NB4 (cell line): ENCODE results near the gene CNTNAP2.

Source experiments
- DNase-seq: peaks from one replicate; pipeline ENCODE4 v3.0.0; 2010; ENCODE audit warnings: low read depth
- H3K4me3 ChIP-seq: one replicate; pipeline ENCODE4 v1.5.1; 2011; ENCODE audit warnings: mild to moderate bottlenecking, low read depth, low read length, moderate library complexity
- MYC ChIP-seq: IDR thresholded peaks from 2 replicates; pipeline ENCODE4 v1.6.1; 2011; ENCODE audit warnings: low read depth, low read length
- POLR2A ChIP-seq: IDR thresholded peaks from 2 replicates; pipeline ENCODE4 v1.6.1; 2011; ENCODE audit warnings: mild to moderate bottlenecking; ENCODE audit not compliant: insufficient read length; ENCODE audit errors: extremely low read depth
- TF ChIP-seq, protein P1 (sequence below): IDR thresholded peaks from one replicate; pipeline ENCODE4 v1.5.1; 2012; ENCODE audit warnings: low read depth, low read length
- TF ChIP-seq, protein P2 (sequence below): IDR thresholded peaks from 2 replicates; pipeline ENCODE4 v1.6.1; 2011; ENCODE audit warnings: low read depth, low read length

Gene CNTNAP2

DNA sequence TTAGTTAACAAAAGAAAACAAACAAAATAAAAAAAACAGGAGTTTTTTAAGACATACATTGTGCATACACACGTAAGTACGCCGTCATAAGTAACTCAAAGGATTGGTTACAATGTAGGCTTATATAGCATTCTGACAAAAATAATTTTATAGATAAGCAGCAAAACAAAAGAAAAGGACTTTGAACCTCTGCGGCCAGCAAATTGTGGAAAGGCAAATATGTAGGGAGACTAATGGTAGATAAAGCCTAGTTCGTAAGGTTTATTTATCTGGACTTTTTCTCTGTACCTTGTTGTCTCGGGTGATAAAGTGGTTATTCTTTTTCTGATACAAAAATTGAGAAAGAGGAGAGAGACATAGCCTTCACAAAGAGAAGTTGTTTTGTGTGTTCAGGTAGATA, 891.9 kb downstream of the CNTNAP2 start:
- TF ChIP-seq, protein P1, sequence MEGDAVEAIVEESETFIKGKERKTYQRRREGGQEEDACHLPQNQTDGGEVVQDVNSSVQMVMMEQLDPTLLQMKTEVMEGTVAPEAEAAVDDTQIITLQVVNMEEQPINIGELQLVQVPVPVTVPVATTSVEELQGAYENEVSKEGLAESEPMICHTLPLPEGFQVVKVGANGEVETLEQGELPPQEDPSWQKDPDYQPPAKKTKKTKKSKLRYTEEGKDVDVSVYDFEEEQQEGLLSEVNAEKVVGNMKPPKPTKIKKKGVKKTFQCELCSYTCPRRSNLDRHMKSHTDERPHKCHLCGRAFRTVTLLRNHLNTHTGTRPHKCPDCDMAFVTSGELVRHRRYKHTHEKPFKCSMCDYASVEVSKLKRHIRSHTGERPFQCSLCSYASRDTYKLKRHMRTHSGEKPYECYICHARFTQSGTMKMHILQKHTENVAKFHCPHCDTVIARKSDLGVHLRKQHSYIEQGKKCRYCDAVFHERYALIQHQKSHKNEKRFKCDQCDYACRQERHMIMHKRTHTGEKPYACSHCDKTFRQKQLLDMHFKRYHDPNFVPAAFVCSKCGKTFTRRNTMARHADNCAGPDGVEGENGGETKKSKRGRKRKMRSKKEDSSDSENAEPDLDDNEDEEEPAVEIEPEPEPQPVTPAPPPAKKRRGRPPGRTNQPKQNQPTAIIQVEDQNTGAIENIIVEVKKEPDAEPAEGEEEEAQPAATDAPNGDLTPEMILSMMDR, result no peak
- TF ChIP-seq MYC, result no peak
- no peak for TF ChIP-seq POLR2A
- TF ChIP-seq, protein P2, sequence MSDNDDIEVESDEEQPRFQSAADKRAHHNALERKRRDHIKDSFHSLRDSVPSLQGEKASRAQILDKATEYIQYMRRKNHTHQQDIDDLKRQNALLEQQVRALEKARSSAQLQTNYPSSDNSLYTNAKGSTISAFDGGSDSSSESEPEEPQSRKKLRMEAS, result no peak
- no peak for DNase-seq
- no peak overlapping the region for H3K4me3 ChIP-seq

DNA sequence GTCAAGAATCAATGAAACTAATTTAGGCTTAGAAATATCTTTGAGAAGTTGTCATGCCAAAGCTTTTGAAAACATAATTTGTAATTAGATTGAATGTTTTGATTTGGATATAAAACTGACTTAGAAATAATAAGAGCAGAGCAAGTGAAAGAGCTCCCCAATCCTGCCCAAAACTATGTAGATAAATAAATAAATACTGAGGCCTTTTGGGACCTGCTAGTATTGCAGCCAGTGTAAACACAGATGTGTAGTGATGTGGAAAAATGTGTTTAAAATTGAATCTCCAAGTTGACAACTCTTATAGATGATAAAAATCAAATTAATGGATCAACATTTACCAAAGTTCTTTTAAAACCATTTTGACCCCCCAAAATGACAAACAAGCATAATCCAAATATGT, 896.1 kb downstream of the CNTNAP2 start:
- TF ChIP-seq, protein P2, result no peak
- TF ChIP-seq POLR2A (no peak), MYC (no peak)
- TF ChIP-seq, protein P1, result no peak
- no peak overlapping the region for H3K4me3 ChIP-seq
- DNase-seq, result no peak

DNA sequence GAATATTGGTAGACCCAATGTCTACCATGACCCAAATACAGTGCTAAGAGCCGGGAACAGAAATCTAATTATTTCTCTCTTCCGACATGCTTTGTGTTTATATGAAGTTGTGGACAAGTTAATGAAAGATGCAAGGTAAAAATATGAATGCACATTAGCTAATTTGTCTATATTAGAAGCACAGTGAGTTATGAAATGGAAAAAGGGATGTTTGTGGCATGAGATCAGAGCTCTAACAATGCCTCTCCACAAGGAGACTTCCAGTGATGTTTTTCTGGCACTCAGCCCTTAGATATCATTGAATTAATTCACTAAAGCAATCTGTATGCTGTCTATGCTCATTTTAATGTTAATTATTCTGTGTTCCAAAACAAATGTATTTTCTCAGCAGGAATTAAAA, 897.2 kb downstream of the CNTNAP2 start:
- H3K4me3 ChIP-seq, result no peak overlapping the region
- DNase-seq, result no peak
- TF ChIP-seq, protein P2, result no peak
- TF ChIP-seq MYC (no peak), POLR2A (no peak)
- TF ChIP-seq, protein P1, result no peak

DNA sequence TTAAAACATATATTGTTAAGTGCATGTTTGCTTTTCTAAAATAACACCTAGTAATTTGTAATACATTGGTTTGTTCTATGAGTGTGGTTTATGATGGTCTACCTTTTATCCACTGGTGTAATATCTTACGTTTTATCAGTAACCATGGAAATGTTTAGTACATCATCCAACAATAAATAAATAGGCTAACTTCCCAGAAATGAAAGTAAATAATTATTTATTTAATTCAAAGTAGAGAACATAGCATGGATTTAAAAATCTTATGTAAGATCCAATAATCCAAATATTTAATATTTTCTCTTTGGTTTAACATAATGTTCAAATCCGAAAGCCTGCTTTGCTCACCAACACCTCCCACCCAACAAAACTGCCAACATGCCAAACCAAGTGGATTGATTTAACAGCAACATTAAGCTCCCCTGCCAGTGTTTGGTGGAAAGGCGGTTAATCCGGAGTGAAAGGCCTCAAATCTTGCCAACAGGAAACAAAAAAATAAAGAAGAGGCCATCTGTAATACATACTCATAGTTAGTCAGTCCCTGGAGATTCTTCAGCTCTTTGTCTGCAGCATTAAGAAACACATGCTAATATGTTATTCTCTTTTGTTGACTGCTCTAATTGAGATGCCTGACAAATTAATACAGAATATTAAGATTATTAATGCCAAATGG, 897.8 kb downstream of the CNTNAP2 start:
- no peak overlapping the region for H3K4me3 ChIP-seq
- DNase-seq, result no peak
- TF ChIP-seq MYC, result no peak
- TF ChIP-seq, protein P2, result no peak
- TF ChIP-seq POLR2A, result no peak
- TF ChIP-seq, protein P1, result no peak

DNA sequence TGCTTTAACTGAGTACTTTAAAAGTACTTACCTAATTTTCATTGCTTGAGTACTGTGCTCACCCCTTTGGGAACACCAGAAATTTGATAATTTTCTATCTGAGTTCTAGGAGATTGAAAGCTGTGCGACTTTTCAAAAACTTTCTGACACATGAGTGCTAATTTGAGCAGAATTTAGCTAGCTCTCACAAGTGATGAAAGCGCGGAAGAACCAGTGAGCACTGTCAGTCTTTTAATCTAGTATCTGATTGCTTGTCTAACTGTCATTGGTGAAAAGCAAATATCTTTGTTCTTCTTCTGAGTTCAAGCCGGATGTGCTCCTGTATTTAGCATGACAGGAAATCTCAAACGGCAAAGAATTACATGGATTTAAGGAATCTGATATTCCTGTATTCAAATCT, 899.4 kb downstream of the CNTNAP2 start:
- TF ChIP-seq, protein P2, result no peak
- no peak for TF ChIP-seq POLR2A
- no peak for TF ChIP-seq MYC
- TF ChIP-seq, protein P1, result no peak
- H3K4me3 ChIP-seq, result no peak overlapping the region
- DNase-seq, result no peak
